A204.1 (cell line): ENCODE measurements around the gene WFIKKN2.
"Not testable (repeated sequence)": the region's sequence is repeated elsewhere in the genome, so short reads cannot be mapped to it uniquely, and the experiment has no call there.

Experiments used
- FAIRE-seq: peaks from 2 replicates; lab custom pipeline; 2012; peaks lifted over from hg19 to GRCh38; lab: Jason Lieb, UNC

The WFIKKN2 gene

GRCh38 chr17:50855708-50856330, 20.4 kb downstream of the WFIKKN2 start:
- FAIRE-seq, result no peak

GRCh38 chr17:50856431-50856830, 21.0 kb downstream of the WFIKKN2 start:
- no peak for FAIRE-seq

- FAIRE-seq, result no peak
Observed at GRCh38 chr17:50858486-50859225, 23.3 kb downstream of the WFIKKN2 start.

- FAIRE-seq, result not testable (repeated sequence)
Observed at GRCh38 chr17:50859727-50860126, 24.3 kb downstream of the WFIKKN2 start.

GRCh38 chr17:50861334-50861676, 25.9 kb downstream of the WFIKKN2 start:
- no peak for FAIRE-seq

- no peak for FAIRE-seq
Observed at GRCh38 chr17:50861822-50862528, 26.6 kb downstream of the WFIKKN2 start.

- no peak for FAIRE-seq
Observed at GRCh38 chr17:50863221-50863843, 27.9 kb downstream of the WFIKKN2 start.

- FAIRE-seq, result no peak
Observed at GRCh38 chr17:50863931-50864330, 28.5 kb downstream of the WFIKKN2 start.

- no peak for FAIRE-seq
Observed at GRCh38 chr17:50864747-50865059, 29.3 kb downstream of the WFIKKN2 start.

GRCh38 chr17:50865060-50865867, 29.9 kb downstream of the WFIKKN2 start:
- FAIRE-seq, result no peak

- no peak for FAIRE-seq
Observed at GRCh38 chr17:50865868-50866260, 30.5 kb downstream of the WFIKKN2 start.

GRCh38 chr17:50866261-50866949, 31.0 kb downstream of the WFIKKN2 start, which contains the start of gene TOB1:
TOB1 (minus strand) TSS chr17:50866354; CDS start chr17:50864017, 2,337 bp downstream.
- peak; percentile 77 for FAIRE-seq

GRCh38 chr17:50866950-50867362, 31.6 kb downstream of the WFIKKN2 start:
- FAIRE-seq, result no peak

- peak; percentile 95 for FAIRE-seq
Observed at GRCh38 chr17:50867363-50868139, 32.2 kb downstream of the WFIKKN2 start.

GRCh38 chr17:50868140-50868438, 32.7 kb downstream of the WFIKKN2 start:
- FAIRE-seq, result peak; percentile 25

GRCh38 chr17:50868602-50869001, 33.2 kb downstream of the WFIKKN2 start:
- no peak for FAIRE-seq

- no peak for FAIRE-seq
Observed at GRCh38 chr17:50871364-50871763, 36.0 kb downstream of the WFIKKN2 start.

GRCh38 chr17:50871898-50872297, 36.5 kb downstream of the WFIKKN2 start:
- no peak for FAIRE-seq

GRCh38 chr17:50872710-50873424, 37.5 kb downstream of the WFIKKN2 start:
- FAIRE-seq, result no peak

GRCh38 chr17:50875074-50875473, 39.7 kb downstream of the WFIKKN2 start:
- no peak for FAIRE-seq
